ENCODE results near the gene TMEM184A.

Gene TMEM184A

DNA sequence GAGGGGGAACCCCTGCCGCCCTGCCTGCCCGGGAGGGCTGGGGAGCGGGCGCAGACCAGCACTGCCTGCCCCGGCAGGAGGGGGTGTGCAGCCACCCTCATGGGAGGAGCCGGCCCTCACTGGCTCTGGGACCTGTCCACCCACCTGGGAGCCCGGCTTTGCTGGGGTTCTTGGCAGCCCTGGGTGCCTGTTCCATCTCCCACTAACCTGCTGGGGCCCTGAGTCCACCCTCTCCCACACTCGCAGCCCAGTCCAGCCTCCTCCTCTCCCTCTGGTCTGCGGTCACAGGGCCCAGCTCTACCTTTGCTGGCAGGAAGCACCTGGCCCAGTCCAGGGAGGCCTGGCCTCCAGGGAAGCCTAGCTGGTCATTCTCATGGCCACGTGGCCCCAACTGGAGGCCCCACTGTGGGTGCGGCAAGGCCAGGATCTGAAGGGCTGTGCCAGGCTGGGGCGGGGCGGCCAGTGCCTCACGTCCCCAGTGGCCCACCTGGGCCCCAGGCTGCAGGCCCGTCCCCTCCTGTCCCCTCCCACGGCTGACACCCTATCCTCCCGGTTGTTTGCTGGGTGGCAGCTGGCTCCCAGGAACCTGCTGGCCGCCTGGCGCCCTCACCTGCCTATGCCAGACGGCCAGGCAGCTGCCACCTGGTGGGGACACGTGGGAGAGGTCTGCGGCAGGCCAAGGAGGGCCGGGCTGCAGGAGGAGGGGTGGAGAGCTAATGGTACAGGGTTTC is at the start of gene TMEM184A:
TSS of gene TMEM184A (minus strand) at position 393 of the 731 bp plus-strand sequence. CDS start 721 bp downstream, outside the sequence.
- no peak for DNase-seq (ENCODE audit: low read depth in 2 of 2)

DNA sequence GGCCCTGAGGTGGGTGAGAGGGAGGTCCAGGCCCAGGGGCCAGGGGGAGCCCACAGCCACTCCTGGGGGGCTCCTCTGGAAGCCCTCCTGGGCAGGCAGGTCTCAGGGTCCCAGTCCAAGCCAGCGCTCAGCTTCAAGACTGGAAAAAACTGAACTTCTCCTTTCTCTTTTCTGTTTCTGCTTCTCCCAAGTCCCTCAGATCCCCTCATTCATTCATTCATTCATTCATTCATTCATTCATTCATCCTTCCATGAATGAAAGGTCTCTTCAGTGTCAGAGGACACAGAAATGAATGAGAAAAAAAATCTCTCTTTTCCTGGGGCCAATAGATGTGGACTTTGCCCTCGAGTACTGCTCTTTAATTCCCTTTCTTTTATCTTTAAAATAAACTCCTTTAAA is 48.4 kb upstream of the TMEM184A start:
- DNase-seq (ENCODE audit: low read depth in 2 of 2) = no peak

- DNase-seq (ENCODE audit: low read depth in 2 of 2) = no peak
Observed at GRCh38 chr7:1603346-1604225, 47.6 kb upstream of the TMEM184A start.

GRCh38 chr7:1602386-1602785 is 46.4 kb upstream of the TMEM184A start:
- DNase-seq (ENCODE audit: low read depth in 2 of 2) = no peak

DNA sequence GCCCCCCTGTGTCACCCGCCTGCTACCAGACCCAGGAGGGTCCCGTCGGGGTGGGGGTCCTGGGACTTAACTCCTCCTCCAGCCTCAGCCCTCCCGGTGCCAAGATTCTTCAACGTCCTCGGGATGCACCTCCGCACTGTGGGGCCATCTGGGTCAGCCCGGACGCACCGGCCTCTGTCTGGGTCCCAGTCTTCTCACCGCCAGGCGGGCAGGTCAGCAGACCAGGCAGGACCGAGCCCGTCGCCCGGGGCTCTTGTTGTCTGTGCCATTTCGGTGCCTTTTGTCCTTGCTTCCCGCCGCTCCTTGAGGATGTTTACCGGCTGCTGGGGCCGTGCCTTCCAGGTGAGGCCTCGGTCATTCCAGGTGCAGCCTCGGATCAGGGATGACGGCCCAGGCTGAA is 46.0 kb upstream of the TMEM184A start:
- no peak for DNase-seq (ENCODE audit: low read depth in 2 of 2)

DNA sequence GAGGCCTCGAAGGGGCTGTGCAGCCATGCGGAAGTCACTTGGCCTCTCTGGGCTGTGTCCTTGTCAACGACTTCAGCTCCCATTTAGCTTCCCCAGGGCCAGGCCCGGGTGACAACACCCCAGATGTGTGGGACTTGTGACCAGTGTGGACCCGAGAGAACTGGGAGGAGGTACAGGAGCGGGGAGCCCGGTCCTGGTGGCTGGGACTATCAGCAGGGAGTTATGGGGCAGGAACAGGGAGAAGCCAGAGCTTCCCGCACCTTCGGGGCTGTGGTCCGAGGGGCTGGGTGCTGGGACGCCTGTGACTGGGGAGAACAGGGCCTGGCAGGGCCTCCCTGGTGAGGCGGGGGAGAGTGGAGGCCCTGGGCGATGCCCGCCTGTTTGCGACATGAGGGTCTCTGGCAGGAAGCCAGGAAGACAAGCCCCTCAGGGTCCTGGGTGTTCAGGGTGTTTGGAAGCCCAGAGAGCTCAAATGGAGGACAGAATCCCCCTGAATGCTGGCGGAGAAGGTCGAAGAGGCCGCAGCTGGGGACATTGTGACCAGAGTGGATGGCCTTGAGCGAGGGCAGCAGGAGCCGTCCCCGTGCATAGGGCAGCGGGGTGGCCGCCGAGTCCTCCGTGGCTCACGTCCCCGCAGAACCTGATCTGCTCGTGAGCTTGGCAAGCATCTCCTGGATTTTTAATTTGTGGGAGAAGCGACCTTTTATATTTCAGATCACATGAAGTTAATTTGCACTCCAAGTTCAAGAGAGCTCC is 43.8 kb upstream of the TMEM184A start:
- DNase-seq (ENCODE audit: low read depth in 2 of 2) = no peak

DNA sequence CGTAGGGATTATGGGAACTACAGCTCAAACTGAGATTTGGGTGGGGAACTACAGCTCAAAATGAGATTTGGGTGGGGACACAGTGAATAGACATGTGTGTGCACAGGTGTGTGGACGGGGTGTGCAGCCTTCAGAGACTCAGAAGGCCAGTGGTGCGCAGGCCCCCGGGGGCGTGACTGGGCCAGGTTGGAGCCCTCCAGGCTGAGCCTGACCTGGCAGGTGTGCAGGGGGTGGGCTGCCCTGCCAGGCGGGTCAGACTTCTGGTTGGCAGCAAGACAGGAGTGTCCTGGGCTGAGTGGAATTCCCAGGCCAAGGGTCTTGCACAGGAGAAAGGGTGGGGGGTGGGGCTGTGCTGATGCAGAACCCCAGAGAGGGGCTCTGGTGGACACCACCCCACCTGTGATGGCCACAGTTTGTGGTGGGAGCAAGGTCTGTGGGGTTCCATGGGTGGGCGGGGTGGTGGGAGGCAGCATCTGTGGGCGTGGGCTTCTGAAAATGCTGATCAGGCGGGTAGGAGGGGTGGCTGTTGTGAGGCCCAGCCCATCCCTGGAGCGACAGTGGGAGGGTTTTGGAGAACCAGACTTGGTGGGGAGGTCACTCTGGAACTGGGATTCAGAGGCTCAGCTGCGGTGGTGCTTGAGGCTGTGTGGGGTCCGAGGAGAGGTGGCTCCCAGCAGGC is 43.1 kb upstream of the TMEM184A start:
- DNase-seq (ENCODE audit: low read depth in 2 of 2) = no peak

DNA sequence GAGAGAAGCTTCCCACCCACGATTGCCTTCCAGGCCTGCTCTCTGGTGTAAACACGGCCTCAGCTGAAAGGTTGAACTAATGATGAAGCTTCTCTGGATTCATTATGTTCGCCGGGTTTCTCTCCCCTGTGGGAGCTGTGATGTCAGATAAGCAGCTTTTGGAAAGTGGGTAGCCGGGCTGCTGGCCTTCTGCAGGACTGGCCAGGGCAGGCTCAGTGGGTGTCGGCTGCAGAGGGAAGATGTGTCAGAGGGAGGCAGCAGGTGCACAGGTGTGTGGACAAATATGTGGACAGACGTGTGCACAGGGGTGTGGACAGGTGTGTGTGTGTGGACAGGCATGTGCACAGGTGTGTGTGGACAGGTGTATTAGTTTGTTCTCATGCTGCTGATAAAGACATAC is 42.3 kb upstream of the TMEM184A start:
- no peak for DNase-seq (ENCODE audit: low read depth in 2 of 2)

DNA sequence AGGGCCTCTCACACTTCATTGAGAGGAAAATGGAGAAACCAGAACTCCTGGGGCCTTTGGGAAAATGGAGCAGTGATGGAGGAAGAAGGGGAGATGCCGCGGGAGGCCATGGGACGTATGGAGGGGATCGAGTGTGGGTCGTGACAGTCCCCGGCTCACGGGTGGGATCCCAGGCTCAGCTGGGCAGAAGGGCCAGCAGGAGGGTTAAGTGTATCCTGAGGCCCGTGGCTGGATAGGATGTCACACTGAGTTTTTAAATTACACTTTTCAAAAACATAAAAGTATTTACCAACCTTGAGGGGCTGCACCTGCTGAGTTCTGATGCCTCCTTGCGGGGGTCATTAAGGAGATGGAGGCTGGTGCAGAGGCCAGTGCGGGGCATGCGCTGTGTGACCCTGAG is 41.8 kb upstream of the TMEM184A start:
- DNase-seq (ENCODE audit: low read depth in 2 of 2) = no peak

GRCh38 chr7:1597066-1597760 is 41.2 kb upstream of the TMEM184A start:
- DNase-seq (ENCODE audit: low read depth in 2 of 2) = no peak

- no peak for DNase-seq (ENCODE audit: low read depth in 2 of 2)
Observed at GRCh38 chr7:1596181-1597043, 40.4 kb upstream of the TMEM184A start.

GRCh38 chr7:1595636-1596035 is 39.6 kb upstream of the TMEM184A start:
- no peak for DNase-seq (ENCODE audit: low read depth in 2 of 2)

DNA sequence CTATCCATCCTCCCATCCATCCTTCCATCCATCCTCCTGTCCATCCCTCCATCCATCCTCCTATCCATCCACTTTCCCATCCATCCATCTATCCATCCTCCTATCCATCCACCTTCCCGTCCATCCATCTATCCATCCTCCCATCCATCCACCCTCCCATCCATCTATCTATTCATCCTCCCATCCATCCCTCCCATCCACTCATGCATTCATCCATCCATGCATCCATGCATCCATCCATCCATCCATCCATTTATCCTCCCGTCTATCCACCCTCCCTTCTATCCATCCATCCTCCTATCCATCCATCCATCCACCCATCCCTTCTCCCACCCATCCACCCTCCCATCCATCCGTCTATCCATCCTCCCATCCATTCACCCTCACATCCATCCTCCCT is 39.0 kb upstream of the TMEM184A start:
- DNase-seq (ENCODE audit: low read depth in 2 of 2) = no peak

DNA sequence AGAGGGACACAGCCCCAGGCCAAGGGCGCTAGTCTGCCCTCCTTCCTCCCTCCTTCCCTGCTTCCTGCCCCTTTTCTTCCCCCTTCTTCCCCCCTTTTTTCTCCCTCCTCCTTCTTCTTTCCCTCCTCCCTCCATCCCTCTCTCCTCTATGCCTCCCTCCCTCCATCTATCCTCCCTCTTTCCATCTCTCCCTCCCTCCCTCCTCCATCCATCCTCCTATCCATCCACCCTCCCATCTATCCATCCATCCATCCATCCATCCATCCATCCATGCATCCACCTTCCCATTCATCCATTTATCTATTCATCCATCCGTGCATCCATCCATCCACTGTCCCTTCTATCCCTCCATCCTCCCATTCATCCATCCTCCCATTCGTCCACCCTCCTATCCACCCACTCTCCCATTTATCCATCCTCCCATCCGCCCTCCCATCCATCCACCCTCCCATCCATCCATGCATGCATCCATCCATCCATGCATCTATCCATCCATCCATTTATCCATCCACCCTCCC is 38.0 kb upstream of the TMEM184A start:
- no peak for DNase-seq (ENCODE audit: low read depth in 2 of 2)

DNA sequence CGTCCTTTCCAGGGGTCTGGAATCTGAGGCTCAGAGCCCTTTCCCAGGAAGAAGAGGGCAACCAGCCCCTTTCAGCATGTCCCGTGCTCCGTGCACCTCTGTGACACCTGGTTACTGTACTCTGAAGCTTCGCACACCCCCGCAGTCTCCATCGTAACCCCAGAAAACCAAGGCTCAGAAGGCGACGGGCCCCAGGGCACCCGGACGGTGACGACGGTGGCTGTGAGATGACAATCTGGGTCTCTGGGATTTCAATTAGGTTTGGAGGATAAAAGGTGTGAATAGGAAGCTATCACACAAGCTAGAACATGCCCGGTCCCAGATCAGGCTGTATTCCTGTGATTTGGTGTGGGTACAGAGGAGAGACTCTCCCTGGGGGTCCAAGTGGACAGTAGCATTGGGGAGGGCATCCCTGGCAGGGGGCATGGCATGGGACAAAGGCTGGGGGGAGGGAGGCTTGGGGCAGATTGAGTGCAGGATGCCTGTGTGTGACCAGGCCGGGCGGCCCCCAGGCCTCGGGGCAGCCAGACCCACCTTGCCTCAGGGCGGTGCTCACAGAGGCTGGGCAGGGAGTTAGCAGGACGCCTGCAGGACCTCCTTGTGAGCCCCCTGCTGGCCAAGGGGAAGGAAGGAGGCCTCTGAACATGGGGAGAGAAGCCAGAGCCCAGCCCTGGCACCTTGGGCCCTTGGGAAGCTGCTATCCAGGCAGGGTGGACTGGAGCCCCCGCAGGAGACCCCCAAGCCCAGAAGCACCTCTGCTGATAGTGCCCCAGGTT is 37.3 kb upstream of the TMEM184A start:
- no peak for DNase-seq (ENCODE audit: low read depth in 2 of 2)

GRCh38 chr7:1592299-1592871 is 36.4 kb upstream of the TMEM184A start:
- DNase-seq (ENCODE audit: low read depth in 2 of 2) = no peak

- DNase-seq (ENCODE audit: low read depth in 2 of 2) = no peak
Observed at GRCh38 chr7:1591876-1592275, 35.9 kb upstream of the TMEM184A start.

GRCh38 chr7:1591396-1591795 is 35.4 kb upstream of the TMEM184A start:
- DNase-seq (ENCODE audit: low read depth in 2 of 2) = no peak

DNA sequence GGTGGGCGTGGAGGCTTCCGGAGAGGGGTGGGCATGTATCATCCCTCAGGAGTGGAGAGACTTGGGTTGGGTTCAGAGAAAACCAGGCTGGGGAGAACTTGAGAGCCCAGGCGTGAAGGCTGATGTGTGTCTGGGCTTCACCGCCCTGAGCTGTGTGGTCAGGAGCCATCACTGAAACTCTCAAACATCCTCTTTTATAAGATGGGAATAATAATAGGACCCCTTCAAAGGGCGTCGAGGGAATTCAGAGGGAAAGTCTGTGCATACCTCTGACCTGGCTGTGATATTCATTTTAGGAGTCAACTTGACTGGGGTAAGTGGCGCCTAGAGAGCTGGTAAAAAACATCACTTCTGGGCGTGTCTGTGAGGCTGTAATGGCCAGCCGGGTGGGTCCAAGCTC is 34.9 kb upstream of the TMEM184A start:
- no peak for DNase-seq (ENCODE audit: low read depth in 2 of 2)
